Measurements from ENCODE around the gene ELF2.
"Not testable (repeated sequence)": the region's sequence is repeated elsewhere in the genome, so short reads cannot be mapped to it uniquely, and the experiment has no call there.

ELF2 gene

DNA sequence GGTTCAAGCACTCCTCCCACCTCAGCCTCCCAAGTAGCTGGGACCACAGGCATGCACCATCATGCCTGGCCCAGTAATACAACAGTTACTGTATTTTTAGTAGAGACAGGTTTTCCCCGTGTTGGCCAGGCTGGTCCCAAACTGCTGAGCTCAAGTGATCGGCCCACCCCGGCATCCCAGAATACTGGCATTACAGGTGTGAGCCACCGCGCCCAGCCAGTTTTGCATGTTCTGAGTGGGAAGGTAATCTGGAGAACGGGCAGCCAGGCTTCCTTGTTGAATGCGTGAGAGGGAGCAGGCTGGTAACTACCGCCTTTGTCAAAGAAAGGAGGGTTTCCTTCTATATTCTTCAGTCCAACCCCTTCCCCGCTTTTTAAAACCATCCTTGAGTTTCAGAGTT, 152.3 kb downstream of the ELF2 start:
- DNase-seq (ENCODE audit: low read depth, low spot score): peak; percentile 16

GRCh38 chr4:139022835-139023234, 154.2 kb downstream of the ELF2 start:
- no peak for DNase-seq (ENCODE audit: low read depth, low spot score)

DNA sequence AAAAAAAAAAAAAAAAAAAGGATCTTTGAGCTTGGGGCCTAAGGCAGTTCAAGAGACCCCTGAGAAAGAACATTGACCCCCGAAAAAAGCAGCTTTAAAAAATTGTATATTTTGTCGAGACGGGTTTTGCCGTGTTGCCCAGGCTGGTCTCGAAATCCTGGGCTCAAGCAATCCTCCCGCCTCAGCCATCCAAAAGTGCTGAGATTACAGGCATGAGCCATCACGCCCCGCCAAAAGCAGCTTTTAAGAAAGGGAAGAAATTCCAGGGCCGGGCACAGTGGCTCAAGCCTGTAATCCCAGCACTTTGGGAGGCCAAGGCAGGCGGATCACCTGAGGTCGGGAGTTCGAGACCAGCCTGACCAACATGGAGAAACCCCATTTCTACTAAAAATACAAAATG, 155.9 kb downstream of the ELF2 start:
- peak; percentile 56 for DNase-seq (ENCODE audit: low read depth, low spot score)

DNA sequence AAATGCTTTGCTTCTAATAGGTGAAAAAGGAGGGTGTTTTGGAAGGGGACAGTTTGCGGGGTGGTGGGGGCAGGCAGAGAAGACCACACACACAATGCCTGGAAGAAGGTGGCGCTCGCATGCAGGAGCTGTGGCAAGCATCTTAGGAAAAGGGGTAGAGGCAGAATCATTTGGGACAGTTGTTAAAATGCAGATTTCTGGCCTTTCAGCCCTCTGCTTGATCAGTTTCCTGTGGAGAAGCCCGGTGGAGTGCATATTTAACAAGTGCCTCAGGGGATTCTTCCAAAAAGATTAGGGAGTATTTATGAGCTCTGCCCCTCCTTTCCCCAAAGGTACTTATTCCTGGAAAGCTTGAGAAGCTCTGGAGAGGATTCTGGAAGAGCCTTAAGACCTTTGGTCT, 156.6 kb downstream of the ELF2 start:
- DNase-seq (ENCODE audit: low read depth, low spot score): peak; percentile 83

GRCh38 chr4:139018971-139019758, 157.9 kb downstream of the ELF2 start:
- DNase-seq (ENCODE audit: low read depth, low spot score): peak; percentile 27

- DNase-seq (ENCODE audit: low read depth, low spot score): no peak
Observed at GRCh38 chr4:139018501-139018900, 158.5 kb downstream of the ELF2 start.

GRCh38 chr4:139017861-139018260, 159.2 kb downstream of the ELF2 start:
- DNase-seq (ENCODE audit: low read depth, low spot score): no peak

- DNase-seq (ENCODE audit: low read depth, low spot score): no peak
Observed at GRCh38 chr4:139015948-139016471, 161.0 kb downstream of the ELF2 start.

- DNase-seq (ENCODE audit: low read depth, low spot score): peak; percentile 94
Observed at GRCh38 chr4:139015269-139015947, 161.6 kb downstream of the ELF2 start, which contains the start of gene NOCT. Gene NOCT, plus strand, starts transcription at chr4:139015781. Its CDS starts 201 bp downstream, at chr4:139015982.

- DNase-seq (ENCODE audit: low read depth, low spot score): peak; percentile 68
Observed at GRCh38 chr4:139014371-139015268, 162.4 kb downstream of the ELF2 start.

- DNase-seq (ENCODE audit: low read depth, low spot score): no peak
Observed at GRCh38 chr4:139011225-139011950, 165.6 kb downstream of the ELF2 start.

DNA sequence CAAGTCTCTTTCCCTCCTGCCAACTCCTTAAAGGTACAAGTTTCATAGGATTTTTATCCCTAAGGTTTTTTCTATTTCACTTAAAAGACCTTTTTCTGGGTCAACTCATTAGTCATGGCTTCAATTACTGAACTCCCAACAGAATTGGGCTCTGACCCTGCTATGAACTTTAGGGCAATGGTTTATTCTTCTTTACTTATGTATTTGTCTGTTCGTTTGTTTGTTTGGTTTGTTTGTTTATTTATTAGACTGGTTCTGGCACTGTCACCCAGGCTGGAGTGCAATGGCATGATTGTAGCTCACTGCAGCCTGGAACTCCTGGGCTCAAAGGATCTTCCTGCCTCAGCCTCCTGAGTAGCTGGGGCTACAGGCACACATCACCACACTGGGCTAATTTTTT, 167.3 kb downstream of the ELF2 start:
- DNase-seq (ENCODE audit: low read depth, low spot score): no peak

- not testable (repeated sequence) for DNase-seq (ENCODE audit: low read depth, low spot score)
Observed at GRCh38 chr4:139008278-139008677, 168.7 kb downstream of the ELF2 start.

- DNase-seq (ENCODE audit: low read depth, low spot score): no peak
Observed at GRCh38 chr4:139007640-139008039, 169.4 kb downstream of the ELF2 start.
